ENCODE data around the gene LMTK3.
"Not testable (repeated sequence)": the region's sequence is repeated elsewhere in the genome, so short reads cannot be mapped to it uniquely, and the experiment has no call there.

The LMTK3 gene

GRCh38 chr19:48548253-48548911 is 36.7 kb upstream of the LMTK3 start:
- Histone ChIP-seq H3K4me1 (ENCODE audit: insufficient read depth, low read length) (peaks cover 14% of the 10 kb centered on the region; the same call in 1 of the 2 replicates), H3K9ac (ENCODE audit: low read depth, low read length) (no peak overlapping the region), H3K9me3 (ENCODE audit: control insufficient read depth, insufficient read depth, low read length) (no peaks in the 10 kb centered on the region), H3K36me3 (ENCODE audit: insufficient read depth, low read length) (no peaks in the 10 kb centered on the region)

GRCh38 chr19:48547722-48548121 is 36.1 kb upstream of the LMTK3 start:
- no peak overlapping the region for H3K9ac ChIP-seq (ENCODE audit: low read depth, low read length)
- no peaks in the 10 kb centered on the region for H3K9me3 ChIP-seq (ENCODE audit: control insufficient read depth, insufficient read depth, low read length)
- peaks cover 14% of the 10 kb centered on the region; the same call in 1 of the 2 replicates for H3K4me1 ChIP-seq (ENCODE audit: insufficient read depth, low read length)
- no peaks in the 10 kb centered on the region for H3K36me3 ChIP-seq (ENCODE audit: insufficient read depth, low read length)

GRCh38 chr19:48544856-48545750 is 33.5 kb upstream of the LMTK3 start:
- Histone ChIP-seq H3K36me3 (ENCODE audit: insufficient read depth, low read length) (no peaks in the 10 kb centered on the region), H3K4me1 (ENCODE audit: insufficient read depth, low read length) (peaks cover 14% of the 10 kb centered on the region; the same call in 1 of the 2 replicates), H3K9me3 (ENCODE audit: control insufficient read depth, insufficient read depth, low read length) (no peaks in the 10 kb centered on the region), H3K9ac (ENCODE audit: low read depth, low read length) (no peak overlapping the region)

DNA sequence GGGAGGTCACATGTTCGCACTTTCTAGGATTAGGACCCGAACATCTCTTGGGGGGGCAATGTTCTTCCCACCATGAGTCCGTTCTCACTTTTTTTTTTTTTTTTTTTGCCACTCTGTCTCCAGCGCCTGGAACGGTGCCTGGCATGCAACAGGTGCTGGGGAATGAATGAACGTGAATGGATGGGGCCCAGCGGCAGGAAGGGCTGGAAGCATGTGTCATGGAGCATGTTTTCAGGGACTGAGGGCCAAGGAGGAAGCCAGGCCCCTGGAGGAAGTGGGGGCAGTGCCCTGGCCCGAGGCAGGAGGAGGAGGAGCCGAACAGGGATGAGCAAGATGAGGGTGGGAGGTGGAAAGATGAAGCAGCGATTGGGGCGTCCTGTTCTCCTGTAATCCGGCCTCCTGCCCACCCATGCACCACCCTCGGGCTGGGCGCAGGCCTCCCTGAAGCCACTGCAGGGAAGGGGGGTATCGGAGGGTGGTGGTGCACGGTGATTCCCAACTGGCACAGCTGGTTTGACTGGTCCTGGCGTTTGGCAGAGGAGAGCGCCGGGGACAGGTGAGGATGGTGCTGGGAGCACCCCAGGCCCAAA is 31.6 kb upstream of the LMTK3 start:
- Histone ChIP-seq H3K4me1 (ENCODE audit: insufficient read depth, low read length) (peaks cover 11% of the 10 kb centered on the region; the same call in 1 of the 2 replicates), H3K9me3 (ENCODE audit: control insufficient read depth, insufficient read depth, low read length) (no peaks in the 10 kb centered on the region), H3K36me3 (ENCODE audit: insufficient read depth, low read length) (no peaks in the 10 kb centered on the region), H3K9ac (ENCODE audit: low read depth, low read length) (peak overlapping the region; percentile 14; the same call in 1 of the 2 replicates)

- Histone ChIP-seq H3K9me3 (ENCODE audit: control insufficient read depth, insufficient read depth, low read length) (no peaks in the 10 kb centered on the region), H3K4me1 (ENCODE audit: insufficient read depth, low read length) (peaks cover 11% of the 10 kb centered on the region; the same call in 1 of the 2 replicates), H3K9ac (ENCODE audit: low read depth, low read length) (no peak overlapping the region), H3K36me3 (ENCODE audit: insufficient read depth, low read length) (no peaks in the 10 kb centered on the region)
Observed at GRCh38 chr19:48541813-48542212, 30.2 kb upstream of the LMTK3 start.

GRCh38 chr19:48540110-48540509 is 28.5 kb upstream of the LMTK3 start:
- no peaks in the 10 kb centered on the region for H3K36me3 ChIP-seq (ENCODE audit: insufficient read depth, low read length)
- peaks cover 3% of the 10 kb centered on the region; the same call in 1 of the 2 replicates for H3K4me1 ChIP-seq (ENCODE audit: insufficient read depth, low read length)
- no peak overlapping the region for H3K9ac ChIP-seq (ENCODE audit: low read depth, low read length)
- H3K9me3 ChIP-seq (ENCODE audit: control insufficient read depth, insufficient read depth, low read length): no peaks in the 10 kb centered on the region

DNA sequence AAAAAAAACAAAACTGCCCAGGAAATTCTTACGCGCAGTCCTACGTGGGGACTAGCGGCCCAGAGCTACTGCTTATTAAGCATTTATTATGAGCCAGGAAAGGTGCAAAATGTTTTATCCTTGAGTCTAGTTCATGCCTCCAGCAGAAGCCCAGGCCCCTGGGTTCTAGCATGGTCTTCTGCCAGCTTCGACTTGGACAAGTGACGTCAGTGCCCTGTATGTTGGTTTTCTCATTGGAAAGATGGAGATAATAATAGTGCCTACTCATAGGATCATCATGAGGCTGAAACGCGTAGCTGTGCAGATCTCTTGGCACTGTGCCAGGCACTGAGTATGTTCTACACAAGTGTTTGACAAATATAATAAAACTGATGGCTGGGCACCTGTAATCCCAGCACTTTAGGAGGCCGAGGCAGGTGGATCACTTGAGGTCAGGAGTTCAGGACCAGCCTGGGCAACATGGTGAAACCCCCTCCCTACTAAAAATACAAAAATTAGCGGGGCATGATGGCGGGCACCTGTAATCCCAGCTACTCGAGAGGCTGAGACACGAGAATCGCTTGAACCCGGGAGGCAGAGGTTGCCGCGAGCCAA is 28.0 kb upstream of the LMTK3 start:
- Histone ChIP-seq H3K4me1 (ENCODE audit: insufficient read depth, low read length) (no peaks in the 10 kb centered on the region; the same call in 1 of the 2 replicates), H3K36me3 (ENCODE audit: insufficient read depth, low read length) (no peaks in the 10 kb centered on the region), H3K9me3 (ENCODE audit: control insufficient read depth, insufficient read depth, low read length) (no peaks in the 10 kb centered on the region), H3K9ac (ENCODE audit: low read depth, low read length) (no peak overlapping the region)

- H3K9me3 ChIP-seq (ENCODE audit: control insufficient read depth, insufficient read depth, low read length); H3K4me1 ChIP-seq (ENCODE audit: insufficient read depth, low read length); H3K36me3 ChIP-seq (ENCODE audit: insufficient read depth, low read length); H3K9ac ChIP-seq (ENCODE audit: low read depth, low read length): not testable (repeated sequence)
Observed at GRCh38 chr19:48538057-48538456, 26.4 kb upstream of the LMTK3 start.

- H3K4me1 ChIP-seq (ENCODE audit: insufficient read depth, low read length): no peaks in the 10 kb centered on the region
- no peaks in the 10 kb centered on the region for H3K9me3 ChIP-seq (ENCODE audit: control insufficient read depth, insufficient read depth, low read length)
- H3K36me3 ChIP-seq (ENCODE audit: insufficient read depth, low read length): no peaks in the 10 kb centered on the region
- H3K9ac ChIP-seq (ENCODE audit: low read depth, low read length): no peak overlapping the region
Observed at GRCh38 chr19:48537541-48537940, 25.9 kb upstream of the LMTK3 start.

GRCh38 chr19:48533770-48534169 is 22.1 kb upstream of the LMTK3 start:
- peaks cover 6% of the 10 kb centered on the region for H3K9me3 ChIP-seq (ENCODE audit: control insufficient read depth, insufficient read depth, low read length)
- no peaks in the 10 kb centered on the region for H3K4me1 ChIP-seq (ENCODE audit: insufficient read depth, low read length)
- H3K9ac ChIP-seq (ENCODE audit: low read depth, low read length): no peak overlapping the region
- H3K36me3 ChIP-seq (ENCODE audit: insufficient read depth, low read length): no peaks in the 10 kb centered on the region

DNA sequence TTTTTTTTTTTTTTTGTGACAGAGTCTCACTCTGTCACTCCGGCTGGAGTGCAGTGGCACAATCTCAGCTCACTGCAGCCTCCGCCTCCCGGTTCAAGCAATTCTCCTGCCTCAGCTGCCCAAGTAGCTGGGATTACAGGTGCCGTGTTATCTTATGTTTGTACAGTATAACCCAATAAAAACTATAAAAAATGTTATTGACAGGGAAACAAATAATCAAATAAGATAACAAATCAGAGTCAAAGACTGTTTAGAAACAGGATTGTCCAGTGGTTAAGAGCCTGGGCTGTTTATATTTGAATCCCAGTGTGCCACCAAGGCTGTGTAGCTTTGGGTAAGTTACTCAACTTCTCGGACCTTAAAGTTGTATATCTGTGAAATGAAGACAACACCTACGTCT is 19.1 kb upstream of the LMTK3 start:
- no peaks in the 10 kb centered on the region for H3K36me3 ChIP-seq (ENCODE audit: insufficient read depth, low read length)
- H3K4me1 ChIP-seq (ENCODE audit: insufficient read depth, low read length): no peaks in the 10 kb centered on the region
- H3K9ac ChIP-seq (ENCODE audit: low read depth, low read length): no peak overlapping the region
- H3K9me3 ChIP-seq (ENCODE audit: control insufficient read depth, insufficient read depth, low read length): peaks cover 10% of the 10 kb centered on the region

DNA sequence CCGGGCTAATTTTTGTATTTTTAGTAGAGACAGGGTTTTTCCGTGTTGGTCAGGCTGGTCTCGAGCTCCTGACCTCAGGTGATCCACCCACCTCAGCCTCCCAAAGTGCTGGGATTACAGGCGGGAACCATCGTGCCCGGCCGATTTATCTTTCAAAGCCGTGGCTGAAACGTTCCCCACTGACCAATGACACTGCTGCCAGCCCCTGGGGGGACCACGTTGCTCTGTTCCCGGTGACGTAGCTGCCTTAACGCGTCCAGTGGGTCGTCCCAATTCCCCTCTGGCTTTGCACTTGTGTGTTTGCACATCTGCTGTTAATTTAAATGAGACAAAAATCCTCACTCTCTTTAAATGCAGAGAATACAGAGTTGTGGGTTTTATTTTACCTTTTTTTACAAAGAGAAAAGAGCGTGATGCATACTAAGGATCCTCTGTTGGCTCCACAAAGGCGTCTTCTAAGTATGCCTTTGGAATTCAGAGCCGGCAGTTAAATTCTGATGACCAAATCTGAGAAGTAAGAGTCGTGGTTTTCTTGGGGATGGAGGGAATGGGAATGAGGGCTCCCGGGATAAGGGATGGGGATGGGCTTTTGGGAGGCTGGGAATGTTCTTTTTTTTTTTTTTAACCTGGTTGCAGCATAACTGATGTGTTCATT is 18.6 kb upstream of the LMTK3 start:
- H3K9ac ChIP-seq (ENCODE audit: low read depth, low read length): no peak overlapping the region
- no peaks in the 10 kb centered on the region for H3K4me1 ChIP-seq (ENCODE audit: insufficient read depth, low read length)
- H3K36me3 ChIP-seq (ENCODE audit: insufficient read depth, low read length): no peaks in the 10 kb centered on the region
- H3K9me3 ChIP-seq (ENCODE audit: control insufficient read depth, insufficient read depth, low read length): peaks cover 10% of the 10 kb centered on the region

DNA sequence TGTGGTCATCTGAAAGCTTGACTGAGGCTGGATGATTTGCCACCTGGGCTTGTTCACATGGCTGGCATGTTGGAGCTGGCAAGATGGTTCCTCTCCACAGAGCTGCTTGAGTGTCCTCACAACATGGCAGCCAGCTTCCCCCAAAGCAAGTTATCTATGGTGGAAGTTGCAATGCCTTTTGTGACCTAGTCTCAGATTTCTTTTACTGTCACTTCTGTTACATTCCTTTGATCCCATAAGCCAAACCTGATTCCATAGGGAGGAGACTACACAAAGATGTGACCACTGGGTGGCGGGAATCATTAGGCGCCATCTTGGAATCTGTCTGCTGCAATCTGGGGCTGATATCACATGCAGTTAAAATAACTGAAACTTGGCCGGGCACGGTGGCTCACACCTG is 17.5 kb upstream of the LMTK3 start:
- no peaks in the 10 kb centered on the region for H3K36me3 ChIP-seq (ENCODE audit: insufficient read depth, low read length)

DNA sequence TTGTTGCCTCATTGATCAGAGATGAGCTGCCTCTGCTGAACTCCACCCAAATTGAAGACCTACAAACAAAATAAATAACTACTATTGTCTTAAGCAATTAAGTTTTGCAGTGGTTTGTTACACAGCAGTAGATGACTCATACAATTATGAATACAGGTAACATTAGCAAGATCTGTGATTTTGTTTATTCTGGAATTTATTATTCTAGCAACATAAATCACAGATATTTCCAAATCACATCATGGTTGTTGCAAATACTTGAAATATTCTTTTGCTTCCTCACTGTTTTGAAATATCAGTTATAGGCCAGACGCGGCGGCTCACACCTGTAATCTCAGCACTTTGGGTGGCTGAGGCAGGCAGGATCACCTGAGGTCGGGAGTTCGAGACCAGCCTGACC is 13.1 kb upstream of the LMTK3 start:
- no peaks in the 10 kb centered on the region for H3K36me3 ChIP-seq (ENCODE audit: insufficient read depth, low read length)
- peaks cover 14% of the 10 kb centered on the region for H3K9me3 ChIP-seq (ENCODE audit: control insufficient read depth, insufficient read depth, low read length)
- no peaks in the 10 kb centered on the region for H3K4me1 ChIP-seq (ENCODE audit: insufficient read depth, low read length)
- no peak overlapping the region for H3K9ac ChIP-seq (ENCODE audit: low read depth, low read length)

More for the DNA sequence above, 17.5 kb upstream of the LMTK3 start:
- no peaks in the 10 kb centered on the region for H3K4me1 ChIP-seq (ENCODE audit: insufficient read depth, low read length)
- peaks cover 12% of the 10 kb centered on the region for H3K9me3 ChIP-seq (ENCODE audit: control insufficient read depth, insufficient read depth, low read length)
- no peak overlapping the region for H3K9ac ChIP-seq (ENCODE audit: low read depth, low read length)
